MM.1S (cell line): ENCODE data around the gene TMEM131.

Experiments
- DNase-seq: peaks from one replicate; pipeline ENCODE4 v3.0.0-alpha.2; 2015
- H2AFZ ChIP-seq: fragments of 300-600 bp; sonication (generic); 2 replicates; pipeline ENCODE4 v1.6.0; 2016; ENCODE audit warnings: antibody characterized with exemption, low read length
- H3F3A ChIP-seq: fragments of 300-600 bp; sonication (generic); 2 replicates; pipeline ENCODE4 v1.6.1; 2016; ENCODE audit warnings: mild to moderate bottlenecking, antibody characterized with exemption, low read length, moderate library complexity, mixed read lengths; ENCODE audit not compliant: insufficient read depth
- H3K27ac ChIP-seq: fragments of 300-600 bp; sonication (generic); 2 replicates; pipeline ENCODE4 v1.5.1; 2016; ENCODE audit warnings: mild to moderate bottlenecking, low read length
- H3K27me3 ChIP-seq: fragments of 300-600 bp; sonication (generic); replicated peaks from 2 replicates; pipeline ENCODE4 v1.6.0; 2016; ENCODE audit warnings: low read length; ENCODE audit not compliant: insufficient read depth
- H3K36me3 ChIP-seq: fragments of 300-600 bp; sonication (generic); replicated peaks from 2 replicates; pipeline ENCODE4 v1.6.1; 2016; ENCODE audit warnings: mild to moderate bottlenecking, low read length, mixed read lengths; ENCODE audit not compliant: insufficient read depth
- H3K4me1 ChIP-seq: fragments of 300-600 bp; sonication (generic); 2 replicates; pipeline ENCODE4 v1.6.1; 2016; ENCODE audit warnings: low read length, mixed read lengths
- H3K4me2 ChIP-seq: fragments of 300-600 bp; sonication (generic); 2 replicates; pipeline ENCODE4 v1.6.0; 2016; ENCODE audit warnings: low read depth, low read length
- H3K4me3 ChIP-seq: fragments of 300-600 bp; sonication (generic); 2 replicates; pipeline ENCODE4 v1.5.1; 2016; ENCODE audit warnings: low read length, mixed read lengths
- H3K79me2 ChIP-seq: fragments of 300-600 bp; sonication (generic); 2 replicates; pipeline ENCODE4 v1.6.1; 2016; ENCODE audit warnings: mixed run types, low read length, mixed read lengths
- H3K9ac ChIP-seq: fragments of 300-600 bp; sonication (generic); 2 replicates; pipeline ENCODE4 v1.6.1; 2016; ENCODE audit warnings: low read length, mixed read lengths
- H3K9me2 ChIP-seq: fragments of 300-600 bp; sonication (generic); replicated peaks from 2 replicates; pipeline ENCODE4 v1.6.1; 2016; ENCODE audit warnings: mild to moderate bottlenecking, low read length, mixed read lengths; ENCODE audit not compliant: insufficient read depth
- H3K9me3 ChIP-seq: fragments of 300-600 bp; sonication (generic); replicated peaks from 2 replicates; pipeline ENCODE4 v1.6.1; 2016; ENCODE audit warnings: mild to moderate bottlenecking, low read length, mixed read lengths; ENCODE audit not compliant: insufficient read depth
- H4K20me1 ChIP-seq: fragments of 300-600 bp; sonication (generic); 2 replicates; pipeline ENCODE4 v1.6.1; 2016; ENCODE audit warnings: mild to moderate bottlenecking, low read length, moderate library complexity, mixed read lengths; ENCODE audit not compliant: insufficient read depth
- EZH2 ChIP-seq: fragments of 300-600 bp; sonication (generic); optimal IDR thresholded peaks from 2 replicates; pipeline ENCODE3; 2017; ENCODE audit warnings: low read depth, mild to moderate bottlenecking, antibody characterized with exemption, low read length, mixed read lengths
- EZH2phosphoT487 ChIP-seq: fragments of 300-600 bp; sonication (generic); IDR thresholded peaks from 2 replicates; pipeline ENCODE4 v1.6.1; 2018; ENCODE audit warnings: antibody characterized with exemption, low read length
- TF ChIP-seq, protein P1 (sequence below): fragments of 300-600 bp; sonication (generic); IDR thresholded peaks from 2 replicates; pipeline ENCODE4 v1.5.1; 2016; ENCODE audit warnings: antibody characterized with exemption, low read length, mixed read lengths

Gene TMEM131

DNA sequence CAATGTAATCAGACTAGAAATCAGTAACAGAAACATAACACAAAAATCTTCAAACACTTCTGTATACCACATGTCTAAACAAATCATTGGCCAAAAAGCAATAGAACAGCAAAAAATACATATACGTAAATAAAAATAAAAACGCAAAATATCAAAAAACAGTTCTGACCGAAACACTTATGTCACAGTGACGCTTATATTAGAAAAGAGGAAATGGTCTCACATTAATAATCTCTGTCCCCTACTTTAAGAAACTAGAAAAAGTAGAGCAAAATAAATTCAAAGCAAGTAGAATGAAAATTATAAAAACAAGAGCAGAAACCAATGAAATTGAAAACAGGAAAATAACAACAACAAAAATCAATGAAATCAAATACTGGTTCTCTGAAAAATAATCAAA, 41.9 kb downstream of the TMEM131 start:
- no peaks in the 10 kb centered on the region for H3K9me2 ChIP-seq
- no peaks in the 10 kb centered on the region for H3K27me3 ChIP-seq
- H2AFZ ChIP-seq, result no peak overlapping the region
- DNase-seq, result no peak
- H3K4me1 ChIP-seq, result peaks cover 16% of the 10 kb centered on the region
- TF ChIP-seq, protein P1, sequence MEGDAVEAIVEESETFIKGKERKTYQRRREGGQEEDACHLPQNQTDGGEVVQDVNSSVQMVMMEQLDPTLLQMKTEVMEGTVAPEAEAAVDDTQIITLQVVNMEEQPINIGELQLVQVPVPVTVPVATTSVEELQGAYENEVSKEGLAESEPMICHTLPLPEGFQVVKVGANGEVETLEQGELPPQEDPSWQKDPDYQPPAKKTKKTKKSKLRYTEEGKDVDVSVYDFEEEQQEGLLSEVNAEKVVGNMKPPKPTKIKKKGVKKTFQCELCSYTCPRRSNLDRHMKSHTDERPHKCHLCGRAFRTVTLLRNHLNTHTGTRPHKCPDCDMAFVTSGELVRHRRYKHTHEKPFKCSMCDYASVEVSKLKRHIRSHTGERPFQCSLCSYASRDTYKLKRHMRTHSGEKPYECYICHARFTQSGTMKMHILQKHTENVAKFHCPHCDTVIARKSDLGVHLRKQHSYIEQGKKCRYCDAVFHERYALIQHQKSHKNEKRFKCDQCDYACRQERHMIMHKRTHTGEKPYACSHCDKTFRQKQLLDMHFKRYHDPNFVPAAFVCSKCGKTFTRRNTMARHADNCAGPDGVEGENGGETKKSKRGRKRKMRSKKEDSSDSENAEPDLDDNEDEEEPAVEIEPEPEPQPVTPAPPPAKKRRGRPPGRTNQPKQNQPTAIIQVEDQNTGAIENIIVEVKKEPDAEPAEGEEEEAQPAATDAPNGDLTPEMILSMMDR, result no peak
- TF ChIP-seq EZH2phosphoT487, result no peak
- TF ChIP-seq EZH2, result no peak
- peaks cover 92% of the 10 kb centered on the region for H3K79me2 ChIP-seq
- no peak overlapping the region for H3K9ac ChIP-seq
- no peaks in the 10 kb centered on the region for H4K20me1 ChIP-seq
- H3F3A ChIP-seq, result peaks cover 12% of the 10 kb centered on the region
- H3K4me2 ChIP-seq, result no peak overlapping the region
- no peak overlapping the region for H3K27ac ChIP-seq
- H3K4me3 ChIP-seq, result no peak overlapping the region
- H3K9me3 ChIP-seq, result no peaks in the 10 kb centered on the region
- H3K36me3 ChIP-seq, result no peaks in the 10 kb centered on the region

DNA sequence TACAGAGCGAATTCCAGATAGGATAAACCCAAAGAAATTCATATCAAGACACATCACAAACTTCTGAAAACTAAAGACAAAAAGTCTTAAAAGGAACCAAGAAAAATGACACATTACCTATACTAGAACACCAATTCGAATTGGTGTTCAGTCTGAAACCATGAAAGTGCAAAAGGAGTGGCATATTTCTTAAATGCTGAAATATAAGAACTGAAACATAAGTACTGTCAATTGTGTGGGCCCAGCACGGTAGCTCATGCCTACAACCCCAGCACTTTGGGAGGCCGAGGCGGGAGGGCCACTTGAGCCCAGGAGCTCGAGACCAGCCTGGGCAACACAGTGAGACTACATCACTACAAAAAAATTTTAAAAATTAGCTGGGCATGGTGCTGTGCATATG, 43.4 kb downstream of the TMEM131 start:
- H3K4me3 ChIP-seq, result no peak overlapping the region
- no peaks in the 10 kb centered on the region for H3K9me3 ChIP-seq
- H4K20me1 ChIP-seq, result no peaks in the 10 kb centered on the region
- no peak for DNase-seq
- TF ChIP-seq EZH2 (no peak), EZH2phosphoT487 (no peak)
- TF ChIP-seq, protein P1, result no peak
- no peak overlapping the region for H3K9ac ChIP-seq
- no peak overlapping the region for H3K4me2 ChIP-seq
- no peaks in the 10 kb centered on the region for H3K27me3 ChIP-seq
- no peaks in the 10 kb centered on the region for H3K36me3 ChIP-seq
- no peaks in the 10 kb centered on the region for H3F3A ChIP-seq
- peaks cover 1% of the 10 kb centered on the region; the same call in 1 of the 2 replicates for H3K4me1 ChIP-seq
- no peak overlapping the region for H3K27ac ChIP-seq
- no peaks in the 10 kb centered on the region for H3K9me2 ChIP-seq
- H2AFZ ChIP-seq, result no peak overlapping the region
- H3K79me2 ChIP-seq, result peaks cover 90% of the 10 kb centered on the region

GRCh38 chr2:97951155-97951680, 44.5 kb downstream of the TMEM131 start:
- no peaks in the 10 kb centered on the region for H3K9me3 ChIP-seq
- no peak overlapping the region for H3K9ac ChIP-seq
- no peak overlapping the region for H3K27ac ChIP-seq
- no peaks in the 10 kb centered on the region for H3F3A ChIP-seq
- H3K27me3 ChIP-seq, result no peaks in the 10 kb centered on the region
- H2AFZ ChIP-seq, result no peak overlapping the region
- H3K4me3 ChIP-seq, result no peak overlapping the region
- no peaks in the 10 kb centered on the region for H3K9me2 ChIP-seq
- DNase-seq, result no peak
- H3K79me2 ChIP-seq, result peaks cover 92% of the 10 kb centered on the region
- TF ChIP-seq EZH2, result no peak
- no peak for TF ChIP-seq EZH2phosphoT487
- TF ChIP-seq, protein P1, result no peak
- no peak overlapping the region for H3K4me2 ChIP-seq
- H3K36me3 ChIP-seq, result no peaks in the 10 kb centered on the region
- H4K20me1 ChIP-seq, result no peaks in the 10 kb centered on the region
- H3K4me1 ChIP-seq, result no peaks in the 10 kb centered on the region
